SK-N-SH treated with all-trans-retinoic acid at 6 μM for 48 hours (cell line): ENCODE data around the gene CEP120.

Experiments
- ATAC-seq: fragments of 200-7000 bp; cut with Tn5 transposase; 3 replicates; pipeline ENCODE4 v1.9.1; 2020; ENCODE audit warnings: mild to moderate bottlenecking, moderate library complexity
- ARNTL ChIP-seq: fragments of 450-650 bp; formaldehyde crosslinking; IDR thresholded peaks from 2 replicates; pipeline ENCODE4 v1.5.0; 2020; ENCODE audit warnings: low read depth, mild to moderate bottlenecking, moderate library complexity, borderline replicate concordance
- CREB5 ChIP-seq: fragments of 250-450 bp; sonication (Bioruptor Pico); IDR thresholded peaks from 2 replicates; pipeline ENCODE4 v1.5.1; 2020; ENCODE audit warnings: low read depth, mild to moderate bottlenecking, moderate library complexity
- CSDC2 ChIP-seq: fragments of 250-450 bp; sonication (Bioruptor Pico); IDR thresholded peaks from 2 replicates; pipeline ENCODE4 v1.5.0; 2020; ENCODE audit warnings: mild to moderate bottlenecking, moderate library complexity
- ESRRG ChIP-seq: fragments of 250-450 bp; sonication (Bioruptor Pico); IDR thresholded peaks from 2 replicates; pipeline ENCODE4 v1.6.1; 2021; ENCODE audit warnings: mild to moderate bottlenecking
- GLIS3 ChIP-seq: fragments of 250-450 bp; sonication (Bioruptor Pico); IDR thresholded peaks from 2 replicates; pipeline ENCODE4 v1.5.0; 2020; ENCODE audit warnings: mild to moderate bottlenecking, moderate library complexity
- OSR1 ChIP-seq: fragments of 250-450 bp; sonication (Bioruptor Pico); IDR thresholded peaks from 2 replicates; pipeline ENCODE4 v1.8.0; 2022; ENCODE audit warnings: moderate library complexity, mild to moderate bottlenecking, inconsistent platforms
- POU6F1 ChIP-seq: fragments of 250-450 bp; sonication (Bioruptor Pico); IDR thresholded peaks from 2 replicates; pipeline ENCODE4 v1.8.0; 2021; ENCODE audit warnings: low read depth, mild to moderate bottlenecking, moderate library complexity, borderline replicate concordance
- PPARA ChIP-seq: fragments of 250-450 bp; sonication (Bioruptor Pico); IDR thresholded peaks from 2 replicates; pipeline ENCODE4 v1.5.0; 2020; ENCODE audit warnings: mild to moderate bottlenecking, borderline replicate concordance
- RARB ChIP-seq: fragments of 250-450 bp; sonication (Bioruptor Pico); IDR thresholded peaks from 2 replicates; pipeline ENCODE4 v1.8.0; 2021; ENCODE audit warnings: mild to moderate bottlenecking, moderate library complexity
- SNAI2 ChIP-seq: fragments of 250-450 bp; sonication (Bioruptor Pico); IDR thresholded peaks from 2 replicates; pipeline ENCODE4 v1.5.0; 2020; ENCODE audit warnings: mild to moderate bottlenecking, moderate library complexity
- TCF4 ChIP-seq: fragments of 250-450 bp; sonication (Bioruptor Pico); IDR thresholded peaks from 2 replicates; pipeline ENCODE4 v1.8.0; 2021; ENCODE audit warnings: mild to moderate bottlenecking, moderate library complexity, borderline replicate concordance
- ZC3H10 ChIP-seq: fragments of 250-450 bp; sonication (Bioruptor Pico); IDR thresholded peaks from 2 replicates; pipeline ENCODE4 v1.5.1; 2021; ENCODE audit warnings: mild to moderate bottlenecking, moderate library complexity
- ZFP3 ChIP-seq: fragments of 250-450 bp; sonication (Bioruptor Pico); IDR thresholded peaks from 2 replicates; pipeline ENCODE4 v1.5.0; 2020; ENCODE audit warnings: mild to moderate bottlenecking, moderate library complexity
- ZFP30 ChIP-seq: fragments of 450-650 bp; formaldehyde crosslinking; IDR thresholded peaks from 2 replicates; pipeline ENCODE4 v1.5.0; 2022; ENCODE audit warnings: mild to moderate bottlenecking, moderate library complexity
- ZNF565 ChIP-seq: fragments of 450-650 bp; formaldehyde crosslinking; conservative IDR thresholded peaks from 2 replicates; pipeline ENCODE4 v1.5.0; 2020; ENCODE audit warnings: low read depth, mild to moderate bottlenecking, moderate library complexity
- ZNF70 ChIP-seq: fragments of 450-650 bp; formaldehyde crosslinking; IDR thresholded peaks from 2 replicates; pipeline ENCODE4 v1.5.0; 2020; ENCODE audit warnings: mild to moderate bottlenecking, moderate library complexity
- ZNF8 ChIP-seq: fragments of 450-650 bp; formaldehyde crosslinking; IDR thresholded peaks from 2 replicates; pipeline ENCODE4 v1.5.0; 2020; ENCODE audit warnings: mild to moderate bottlenecking, moderate library complexity
- TF ChIP-seq, protein P1 (sequence below): fragments of 250-450 bp; sonication (Bioruptor Pico); IDR thresholded peaks from 2 replicates; pipeline ENCODE4 v1.8.0; 2020; ENCODE audit warnings: mild to moderate bottlenecking, moderate library complexity, borderline replicate concordance
- TF ChIP-seq, protein P2 (sequence below): fragments of 250-450 bp; sonication (Bioruptor Pico); IDR thresholded peaks from 2 replicates; pipeline ENCODE4 v1.5.1; 2021; ENCODE audit warnings: mild to moderate bottlenecking, moderate library complexity

The CEP120 gene

DNA sequence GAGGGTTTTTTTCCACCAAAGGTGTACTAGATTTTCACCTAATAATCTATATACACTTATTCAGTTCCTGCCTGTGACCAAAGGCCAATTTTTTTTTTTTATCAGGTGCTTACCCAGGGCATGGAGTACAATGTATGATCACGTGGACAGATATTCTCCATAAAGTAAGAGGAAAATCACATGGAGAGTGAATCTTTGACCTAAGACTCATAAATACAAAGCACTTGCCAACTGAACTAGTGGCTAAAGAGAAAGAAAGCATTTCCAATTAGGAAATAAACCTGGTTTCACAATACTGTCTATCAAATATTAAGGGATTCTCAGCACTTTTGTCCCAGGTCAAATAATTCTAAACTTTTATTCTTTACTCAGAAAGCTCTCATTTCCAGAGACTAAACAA lies 33.0 kb upstream of the CEP120 start:
- ATAC-seq = no peak
- no peak for TF ChIP-seq ESRRG

GRCh38 chr5:123455640-123456039 lies 32.4 kb upstream of the CEP120 start:
- no peak for TF ChIP-seq POU6F1 (CRISPR knock-in tag)
- no peak for TF ChIP-seq ZFP3 (CRISPR knock-in tag)
- TF ChIP-seq, protein P1, sequence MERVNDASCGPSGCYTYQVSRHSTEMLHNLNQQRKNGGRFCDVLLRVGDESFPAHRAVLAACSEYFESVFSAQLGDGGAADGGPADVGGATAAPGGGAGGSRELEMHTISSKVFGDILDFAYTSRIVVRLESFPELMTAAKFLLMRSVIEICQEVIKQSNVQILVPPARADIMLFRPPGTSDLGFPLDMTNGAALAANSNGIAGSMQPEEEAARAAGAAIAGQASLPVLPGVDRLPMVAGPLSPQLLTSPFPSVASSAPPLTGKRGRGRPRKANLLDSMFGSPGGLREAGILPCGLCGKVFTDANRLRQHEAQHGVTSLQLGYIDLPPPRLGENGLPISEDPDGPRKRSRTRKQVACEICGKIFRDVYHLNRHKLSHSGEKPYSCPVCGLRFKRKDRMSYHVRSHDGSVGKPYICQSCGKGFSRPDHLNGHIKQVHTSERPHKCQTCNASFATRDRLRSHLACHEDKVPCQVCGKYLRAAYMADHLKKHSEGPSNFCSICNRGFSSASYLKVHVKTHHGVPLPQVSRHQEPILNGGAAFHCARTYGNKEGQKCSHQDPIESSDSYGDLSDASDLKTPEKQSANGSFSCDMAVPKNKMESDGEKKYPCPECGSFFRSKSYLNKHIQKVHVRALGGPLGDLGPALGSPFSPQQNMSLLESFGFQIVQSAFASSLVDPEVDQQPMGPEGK (CRISPR knock-in tag) = no peak
- no peak for TF ChIP-seq ARNTL
- ATAC-seq = no peak

DNA sequence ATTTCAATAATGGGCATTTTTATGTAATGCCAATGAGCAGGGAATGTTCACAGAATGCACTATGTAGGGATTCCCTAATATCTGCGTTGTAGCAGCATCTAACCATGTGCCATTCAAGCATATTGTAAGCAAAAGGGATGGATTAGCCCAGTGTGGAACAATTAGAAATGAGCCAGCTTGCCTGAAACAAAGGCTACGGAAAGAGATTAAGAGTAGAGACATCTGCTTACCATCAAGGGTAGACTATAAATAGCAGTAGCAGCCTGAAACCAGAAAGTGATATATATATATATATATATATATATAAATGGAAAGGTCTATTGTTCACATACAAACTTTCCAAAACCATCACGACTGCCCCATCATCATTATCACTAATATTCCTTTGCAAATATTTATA lies 31.9 kb upstream of the CEP120 start:
- no peak for ATAC-seq
- no peak for TF ChIP-seq POU6F1 (CRISPR knock-in tag)
- TF ChIP-seq ZNF70 (CRISPR knock-in tag) = no peak
- TF ChIP-seq, protein P2, sequence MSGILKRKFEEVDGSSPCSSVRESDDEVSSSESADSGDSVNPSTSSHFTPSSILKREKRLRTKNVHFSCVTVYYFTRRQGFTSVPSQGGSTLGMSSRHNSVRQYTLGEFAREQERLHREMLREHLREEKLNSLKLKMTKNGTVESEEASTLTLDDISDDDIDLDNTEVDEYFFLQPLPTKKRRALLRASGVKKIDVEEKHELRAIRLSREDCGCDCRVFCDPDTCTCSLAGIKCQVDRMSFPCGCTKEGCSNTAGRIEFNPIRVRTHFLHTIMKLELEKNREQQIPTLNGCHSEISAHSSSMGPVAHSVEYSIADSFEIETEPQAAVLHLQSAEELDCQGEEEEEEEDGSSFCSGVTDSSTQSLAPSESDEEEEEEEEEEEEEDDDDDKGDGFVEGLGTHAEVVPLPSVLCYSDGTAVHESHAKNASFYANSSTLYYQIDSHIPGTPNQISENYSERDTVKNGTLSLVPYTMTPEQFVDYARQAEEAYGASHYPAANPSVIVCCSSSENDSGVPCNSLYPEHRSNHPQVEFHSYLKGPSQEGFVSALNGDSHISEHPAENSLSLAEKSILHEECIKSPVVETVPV = no peak
- TF ChIP-seq TCF4 (CRISPR knock-in tag) = no peak
- no peak for TF ChIP-seq ZFP30 (CRISPR knock-in tag)
- TF ChIP-seq SNAI2 (CRISPR knock-in tag) = no peak
- no peak for TF ChIP-seq ZNF565 (CRISPR knock-in tag)
- no peak for TF ChIP-seq ARNTL
- TF ChIP-seq CREB5 (CRISPR knock-in tag) = no peak
- TF ChIP-seq ZNF8 (CRISPR knock-in tag) = no peak
- TF ChIP-seq ZFP3 (CRISPR knock-in tag) = no peak
- TF ChIP-seq PPARA = no peak
- TF ChIP-seq ZC3H10 = no peak
- TF ChIP-seq OSR1 = no peak
- TF ChIP-seq RARB (CRISPR knock-in tag) = no peak
- TF ChIP-seq, protein P1 (CRISPR knock-in tag) = no peak
- TF ChIP-seq CSDC2 (CRISPR knock-in tag) = no peak
- TF ChIP-seq GLIS3 = no peak
- no peak for TF ChIP-seq ESRRG

DNA sequence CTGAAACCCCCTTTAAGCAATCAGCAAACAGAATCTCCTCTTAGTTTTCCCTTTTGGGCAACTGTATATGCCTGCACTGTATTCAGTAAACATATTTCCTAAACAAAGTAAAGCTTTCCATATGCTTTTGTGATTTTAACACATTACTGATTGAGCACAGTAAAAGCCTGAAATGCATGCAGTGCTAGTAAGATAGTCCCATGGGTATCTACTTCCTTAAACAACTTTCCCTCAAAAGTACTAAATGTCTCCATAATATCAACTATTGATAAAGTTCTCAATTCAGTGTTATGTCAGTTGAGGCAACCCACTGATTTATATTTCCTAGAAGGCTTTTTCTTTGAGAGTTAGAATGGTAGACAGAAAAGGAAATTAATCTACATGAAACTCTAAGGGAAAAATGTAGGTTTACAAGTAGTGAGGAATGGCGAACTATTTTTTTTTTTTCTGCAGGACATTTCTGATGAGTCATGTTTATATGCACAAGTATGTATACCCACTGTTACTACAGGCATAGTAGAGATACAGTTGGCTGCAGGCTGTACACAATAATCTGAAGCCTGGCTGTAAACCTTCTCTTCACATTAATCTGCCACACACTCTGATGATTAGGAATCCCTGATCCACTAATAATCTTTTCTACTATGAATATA lies 31.2 kb upstream of the CEP120 start:
- ATAC-seq = peak; percentile 70
- TF ChIP-seq ZNF8 (CRISPR knock-in tag) (no peak), RARB (CRISPR knock-in tag) (no peak)
- TF ChIP-seq, all 23 proteins: peak for 0
